Vagina (tissue), 2 donors: ENCODE results near the gene INHA.

ENCODE experiments used
- CTCF ChIP-seq, 3 experiments: fragments of 450-650 bp in 2 of 3; fragments of 200-600 bp in 1 of 3; sonication (generic) in 1 of 3; IDR thresholded peaks; one replicate each; pipeline ENCODE4 v1.5.1; 2017 to 2019; ENCODE audit warnings: antibody characterized with exemption in 3 of 3, mild to moderate bottlenecking in 2 of 3, moderate library complexity in 2 of 3
- POLR2A ChIP-seq, 2 donors: fragments of 450-650 bp; IDR thresholded peaks; one replicate each; pipeline ENCODE4 v1.6.1; 2017; ENCODE audit warnings: antibody characterized with exemption in 2 of 2, mild to moderate bottlenecking in 2 of 2, moderate library complexity in 2 of 2
- POLR2AphosphoS5 ChIP-seq, 2 donors: sonication (generic); formaldehyde crosslinking; IDR thresholded peaks; one replicate each; pipeline ENCODE4 v1.9.0; 2017; ENCODE audit warnings: antibody characterized with exemption in 2 of 2, mild to moderate bottlenecking in 2 of 2, low read depth in 1 of 2; ENCODE audit not compliant: insufficient read depth in 1 of 2

GRCh38 chr2:219524817-219525216 lies 47.3 kb upstream of the INHA start:
- TF ChIP-seq CTCF (IDR thresholded peaks at IDR 0.05) = no peak
- TF ChIP-seq POLR2A (IDR thresholded peaks at IDR 0.05) = no peak
- no peak for TF ChIP-seq POLR2AphosphoS5 (IDR thresholded peaks at IDR 0.05; ENCODE audit: insufficient read depth in 1 of 2, low read depth in 1 of 2)
